Astrocyte of the spinal cord (primary cell): ENCODE data around the gene PTGR3.
A peak's percentile ranks its signal among the peaks of the same experiment; 100 is the strongest.
"Not testable (repeated sequence)": the region's sequence is repeated elsewhere in the genome, so short reads cannot be mapped to it uniquely, and the experiment has no call there.

Source experiments
- DNase-seq: peaks from one replicate; pipeline ENCODE4 v3.0.0; 2011; ENCODE audit warnings: low read depth, low spot score
- H3K4me3 ChIP-seq: 2 replicates; pipeline ENCODE4 v1.5.1; 2011; ENCODE audit warnings: low read depth, mild to moderate bottlenecking, low read length, moderate library complexity
- in situ Hi-C: cut with HindIII; loops from 2 replicates; pipeline ENCODE4 v1.10.0; 2017; ENCODE audit warnings: low sequenced_read_pairs
- TF ChIP-seq, protein P1 (sequence below): IDR thresholded peaks from 2 replicates; pipeline ENCODE4 v1.5.1; 2012; ENCODE audit warnings: low read depth, mild to moderate bottlenecking, low read length, inconsistent platforms

Gene PTGR3

DNA sequence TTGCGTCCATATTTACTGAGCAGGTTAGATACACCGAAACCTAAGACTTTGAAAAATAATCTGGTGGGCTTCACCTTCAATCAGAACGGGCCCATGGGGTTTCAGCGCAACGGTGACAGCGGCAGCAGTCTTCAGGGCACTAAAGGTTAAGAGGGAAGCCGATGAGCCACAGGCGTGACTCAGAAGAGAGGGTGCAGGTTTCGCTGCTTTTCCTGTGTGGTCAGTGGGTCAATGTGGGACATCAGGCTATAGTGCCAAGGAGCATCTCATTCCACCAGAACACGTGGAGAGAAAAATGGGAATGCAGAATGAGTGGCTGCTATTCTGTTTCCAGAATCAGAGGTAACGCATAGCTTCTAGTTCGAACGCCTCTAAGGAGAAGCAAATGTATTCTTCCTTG is 8.9 kb downstream of the PTGR3 start:
- peak; percentile 41 for DNase-seq
- TF ChIP-seq, protein P1, sequence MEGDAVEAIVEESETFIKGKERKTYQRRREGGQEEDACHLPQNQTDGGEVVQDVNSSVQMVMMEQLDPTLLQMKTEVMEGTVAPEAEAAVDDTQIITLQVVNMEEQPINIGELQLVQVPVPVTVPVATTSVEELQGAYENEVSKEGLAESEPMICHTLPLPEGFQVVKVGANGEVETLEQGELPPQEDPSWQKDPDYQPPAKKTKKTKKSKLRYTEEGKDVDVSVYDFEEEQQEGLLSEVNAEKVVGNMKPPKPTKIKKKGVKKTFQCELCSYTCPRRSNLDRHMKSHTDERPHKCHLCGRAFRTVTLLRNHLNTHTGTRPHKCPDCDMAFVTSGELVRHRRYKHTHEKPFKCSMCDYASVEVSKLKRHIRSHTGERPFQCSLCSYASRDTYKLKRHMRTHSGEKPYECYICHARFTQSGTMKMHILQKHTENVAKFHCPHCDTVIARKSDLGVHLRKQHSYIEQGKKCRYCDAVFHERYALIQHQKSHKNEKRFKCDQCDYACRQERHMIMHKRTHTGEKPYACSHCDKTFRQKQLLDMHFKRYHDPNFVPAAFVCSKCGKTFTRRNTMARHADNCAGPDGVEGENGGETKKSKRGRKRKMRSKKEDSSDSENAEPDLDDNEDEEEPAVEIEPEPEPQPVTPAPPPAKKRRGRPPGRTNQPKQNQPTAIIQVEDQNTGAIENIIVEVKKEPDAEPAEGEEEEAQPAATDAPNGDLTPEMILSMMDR = no peak
- in situ Hi-C loops = no loop called here
- H3K4me3 ChIP-seq = no peak overlapping the region

DNA sequence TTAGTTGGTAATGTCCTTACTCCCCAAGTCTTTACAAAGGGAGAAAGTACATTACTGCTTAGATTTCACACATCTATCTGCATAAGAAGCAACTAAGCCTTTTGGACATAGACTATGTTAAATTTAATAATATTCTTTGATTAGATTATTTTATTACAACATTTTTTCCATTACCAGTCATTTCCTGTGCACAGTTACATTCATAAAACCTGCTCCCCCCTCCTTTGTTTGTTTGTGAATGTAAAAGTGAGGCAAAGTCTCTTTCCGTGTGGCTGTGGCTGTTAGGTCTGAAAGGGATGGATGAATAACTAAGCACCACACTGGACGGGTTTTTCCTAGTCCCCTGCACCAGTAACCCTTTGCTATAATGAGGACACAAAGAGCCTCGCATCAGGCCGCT is 9.6 kb downstream of the PTGR3 start:
- DNase-seq = peak; percentile 23
- H3K4me3 ChIP-seq = no peak overlapping the region
- TF ChIP-seq, protein P1 = no peak
- in situ Hi-C loops = no loop called here

DNA sequence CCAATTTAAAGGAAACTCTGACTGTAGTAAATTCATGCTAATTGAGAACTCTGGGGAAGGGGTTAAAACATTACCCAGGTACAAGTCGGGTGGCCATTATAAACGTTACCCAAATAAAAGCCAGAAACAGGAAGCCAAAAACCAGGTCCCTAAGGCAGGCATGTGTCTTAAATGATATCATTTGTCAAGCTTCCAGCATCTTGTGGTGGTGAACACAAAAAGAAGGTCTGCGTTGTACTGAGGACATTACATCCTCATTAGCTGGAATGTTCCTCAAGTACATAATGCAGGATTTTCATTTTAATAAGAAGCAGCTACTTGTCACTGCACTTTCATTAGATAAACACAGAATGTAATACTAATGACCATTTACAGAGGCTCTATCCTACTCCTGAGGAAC is 10.9 kb downstream of the PTGR3 start:
- in situ Hi-C loops = no loop called here
- TF ChIP-seq, protein P1 = no peak
- DNase-seq = peak; percentile 50
- H3K4me3 ChIP-seq = no peak overlapping the region

GRCh38 chr18:75192899-75193298 is 16.0 kb downstream of the PTGR3 start:
- in situ Hi-C loops = no loop called here
- no peak overlapping the region for H3K4me3 ChIP-seq
- no peak for DNase-seq
- TF ChIP-seq, protein P1 = no peak

GRCh38 chr18:75189696-75190095 is 19.2 kb downstream of the PTGR3 start:
- TF ChIP-seq, protein P1 = no peak
- in situ Hi-C loops = no loop called here
- DNase-seq = no peak
- no peak overlapping the region for H3K4me3 ChIP-seq

DNA sequence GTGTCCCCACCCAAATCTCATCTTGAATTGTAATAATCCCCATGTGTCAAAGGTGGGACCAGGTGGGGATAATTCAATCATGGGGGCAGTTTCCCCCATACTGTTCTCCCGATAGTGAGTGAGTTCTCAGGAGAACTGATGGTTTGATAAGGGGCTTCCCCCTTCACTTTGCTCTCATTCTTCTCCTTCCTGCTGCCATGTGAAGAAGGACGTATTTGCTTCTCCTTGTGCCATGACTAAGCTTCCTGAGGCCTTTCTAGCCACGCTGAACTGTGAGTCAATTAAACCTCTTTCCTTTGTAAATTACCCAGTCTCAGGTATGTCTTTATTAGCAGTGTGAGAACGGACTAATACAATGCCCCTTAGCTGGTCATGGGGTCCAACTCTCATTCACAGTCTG is 21.2 kb downstream of the PTGR3 start:
- in situ Hi-C loops, H3K4me3 ChIP-seq: not testable (repeated sequence)

DNA sequence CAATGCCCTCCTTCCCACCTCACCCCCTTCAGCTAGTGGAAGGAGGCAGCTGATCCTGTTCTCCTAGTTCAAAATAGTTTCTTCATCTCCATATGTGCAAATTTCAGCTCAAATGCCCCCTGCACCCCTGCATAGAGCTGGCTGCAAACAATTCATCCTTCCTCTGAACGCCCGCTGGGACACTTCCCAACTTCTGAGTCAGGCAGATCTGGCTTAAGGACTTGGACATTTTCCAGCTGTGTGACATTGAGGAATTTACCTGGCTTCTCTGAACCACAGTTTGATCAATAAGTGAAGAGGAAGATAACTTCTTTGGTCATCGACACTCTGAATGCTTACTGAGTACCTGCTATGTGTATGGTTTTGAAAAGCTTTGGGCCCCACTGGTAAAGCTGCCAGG is 23.5 kb downstream of the PTGR3 start:
- DNase-seq = peak; percentile 12
- TF ChIP-seq, protein P1 = no peak
- in situ Hi-C loops = no loop called here
- H3K4me3 ChIP-seq = no peak overlapping the region

More for the DNA sequence above, 21.2 kb downstream of the PTGR3 start:
- DNase-seq = not testable (repeated sequence)
